H1 (cell line): Measurements from ENCODE around the gene EBF3. TPM values are rescaled to one million over a fixed set of nuclear protein-coding genes. Genes with fewer than 3 reads are reported as not detected.

Experiments
- CTCF ChIA-PET: fragments of 300-600 bp; sonication (Branson Sonifier 250); formaldehyde crosslinking; loops from one replicate; lab custom pipeline; 2021; ENCODE audit not compliant: partially characterized antibody; lab: Charles Lee
- POLR2A ChIA-PET: fragments of 300-600 bp; sonication (Branson Sonifier 250); formaldehyde crosslinking; loops from one replicate; lab custom pipeline; 2021; ENCODE audit warnings: inconsistent platforms; ENCODE audit not compliant: partially characterized antibody; lab: Charles Lee
- DNase-seq, 2 experiments: peaks; one replicate each; pipeline versions ENCODE4 v3.0.0 to v3.0.0-alpha.2; 2010 to 2022; ENCODE audit warnings: low spot score in 2 of 2, low read depth in 1 of 2, mixed read lengths in 1 of 2
- FAIRE-seq: peaks from 2 replicates; lab custom pipeline; 2011; peaks lifted over from hg19 to GRCh38; lab: Jason Lieb, UNC
- H2AFZ ChIP-seq: 2 replicates; pipeline ENCODE4 v1.8.1; 2012; ENCODE audit warnings: low read length, inconsistent platforms
- H2AK5ac ChIP-seq: 2 replicates; pipeline ENCODE4 v1.6.1; 2013; ENCODE audit warnings: low read depth, low read length
- H2BK120ac ChIP-seq: replicated peaks from 2 replicates; pipeline ENCODE3; 2013; ENCODE audit warnings: low read depth, low read length, inconsistent platforms
- H2BK12ac ChIP-seq: 2 replicates; pipeline ENCODE4 v1.6.1; 2013; ENCODE audit warnings: low read depth, low read length
- H2BK15ac ChIP-seq: 2 replicates; pipeline ENCODE4 v1.6.1; 2013; ENCODE audit warnings: low read length
- H2BK20ac ChIP-seq: 2 replicates; pipeline ENCODE4 v1.6.1; 2013; ENCODE audit warnings: low read length
- H2BK5ac ChIP-seq: 2 replicates; pipeline ENCODE4 v1.6.1; 2013; ENCODE audit warnings: low read depth, low read length
- H3K14ac ChIP-seq: 2 replicates; pipeline ENCODE4 v1.6.1; 2013; ENCODE audit warnings: inconsistent platforms; ENCODE audit not compliant: insufficient read length
- H3K18ac ChIP-seq: 2 replicates; pipeline ENCODE4 v1.6.1; 2013; ENCODE audit warnings: low read length; ENCODE audit errors: extremely low read depth
- H3K23ac ChIP-seq: 2 replicates; pipeline ENCODE4 v1.6.1; 2013; ENCODE audit warnings: inconsistent platforms; ENCODE audit not compliant: insufficient read length
- H3K23me2 ChIP-seq: 2 replicates; pipeline ENCODE4 v1.6.1; 2013; ENCODE audit warnings: low read depth, low read length
- H3K27ac ChIP-seq: 2 replicates; pipeline ENCODE4 v1.6.1; 2011; ENCODE audit warnings: low read depth, low read length, inconsistent platforms
- H3K27me3 ChIP-seq, 4 experiments: replicated peaks in 1 of 4; 1 replicate in 1 of 4; 2 replicates in 3 of 4; pipeline versions ENCODE4 v1.6.1 to v1.8.1; 2011 to 2013; ENCODE audit warnings: low read length in 3 of 4, mild to moderate bottlenecking in 3 of 4, inconsistent platforms in 2 of 4, mixed read lengths in 2 of 4, moderate library complexity in 1 of 4; ENCODE audit not compliant: control insufficient read depth in 3 of 4, insufficient read depth in 3 of 4; ENCODE audit errors: extremely low read depth in 1 of 4
- H3K36me3 ChIP-seq, 4 experiments: 2 replicates each; pipeline versions ENCODE4 v1.6.1 to v1.8.1; 2011 to 2013; ENCODE audit warnings: mild to moderate bottlenecking in 4 of 4, low read length in 3 of 4, moderate library complexity in 2 of 4, control low read depth in 1 of 4, inconsistent platforms in 1 of 4; ENCODE audit not compliant: insufficient read depth in 4 of 4, control insufficient read depth in 2 of 4
- H3K4ac ChIP-seq: replicated peaks from 2 replicates; pipeline ENCODE3; 2013; ENCODE audit warnings: low read length, low read depth, mixed read lengths, inconsistent platforms; ENCODE audit not compliant: insufficient read length
- H3K4me1 ChIP-seq, 4 experiments: replicated peaks in 1 of 4; 1 replicate in 1 of 4; 2 replicates in 3 of 4; pipeline versions ENCODE4 v1.6.1 to v1.8.1; 2011 to 2013; ENCODE audit warnings: low read length in 3 of 4, inconsistent platforms in 2 of 4, mixed read lengths in 1 of 4; ENCODE audit not compliant: insufficient read depth in 4 of 4, control insufficient read depth in 3 of 4
- H3K4me2 ChIP-seq, 2 experiments: 2 replicates each; pipeline versions ENCODE4 v1.6.1 to v1.8.1; 2011 to 2013; ENCODE audit warnings: low read depth in 2 of 2, low read length in 2 of 2, control low read depth in 1 of 2, inconsistent platforms in 1 of 2, mild to moderate bottlenecking in 1 of 2; ENCODE audit not compliant: insufficient read depth in 1 of 2
- H3K4me3 ChIP-seq, 4 experiments: fragments of 200-600, 300-600 bp in 1 of 4; sonication (generic), shearing (Covaris generic), sonication (Bioruptor Twin) in 1 of 4; 2 replicates each; pipeline versions ENCODE4 v1.5.1 to v1.8.1; 2011 to 2016; ENCODE audit warnings: low read length in 4 of 4, low read depth in 3 of 4, control low read depth in 2 of 4, inconsistent platforms in 2 of 4, mild to moderate bottlenecking in 2 of 4, mixed read lengths in 1 of 4, moderate library complexity in 1 of 4; ENCODE audit not compliant: insufficient read depth in 2 of 4; ENCODE audit errors: extremely low read depth in 1 of 4
- H3K56ac ChIP-seq: replicated peaks from 2 replicates; pipeline ENCODE3; 2013; ENCODE audit warnings: low read depth, mild to moderate bottlenecking, mixed read lengths, low read length, inconsistent platforms; ENCODE audit not compliant: insufficient read length
- H3K79me1 ChIP-seq: 2 replicates; pipeline ENCODE4 v1.6.1; 2013; ENCODE audit warnings: low read depth, low read length, control low read depth
- H3K79me2 ChIP-seq, 2 experiments: 2 replicates each; pipeline versions ENCODE4 v1.6.1 to v1.8.1; 2012 to 2013; ENCODE audit warnings: low read length in 2 of 2, mild to moderate bottlenecking in 2 of 2, inconsistent platforms in 1 of 2; ENCODE audit not compliant: insufficient read depth in 2 of 2, control insufficient read depth in 1 of 2
- H3K9ac ChIP-seq, 4 experiments: replicated peaks in 1 of 4; 1 replicate in 1 of 4; 2 replicates in 3 of 4; pipeline versions ENCODE4 v1.6.1 to v1.8.1; 2011 to 2013; ENCODE audit warnings: low read depth in 3 of 4, low read length in 3 of 4, control low read depth in 2 of 4, mild to moderate bottlenecking in 2 of 4, moderate library complexity in 2 of 4, inconsistent platforms in 1 of 4; ENCODE audit errors: extremely low read depth in 1 of 4
- H3K9me3 ChIP-seq, 2 experiments: 2 replicates each; pipeline versions ENCODE4 v1.6.1 to v1.8.1; 2012 to 2013; ENCODE audit warnings: mild to moderate bottlenecking in 2 of 2, moderate library complexity in 2 of 2, control low read depth in 1 of 2, inconsistent platforms in 1 of 2, low read depth in 1 of 2, low read length in 1 of 2, mixed read lengths in 1 of 2; ENCODE audit not compliant: insufficient read depth in 2 of 2
- H4K20me1 ChIP-seq, 2 experiments: replicated peaks in 1 of 2; 2 replicates each; pipeline versions ENCODE3 to v1.8.1; 2011 to 2013; ENCODE audit warnings: inconsistent platforms in 2 of 2, low read length in 2 of 2, mild to moderate bottlenecking in 1 of 2; ENCODE audit not compliant: insufficient read depth in 2 of 2, control insufficient read depth in 1 of 2
- H4K5ac ChIP-seq: 2 replicates; pipeline ENCODE4 v1.6.1; 2013; ENCODE audit warnings: low read length, low read depth, mixed read lengths, inconsistent platforms; ENCODE audit not compliant: insufficient read length
- H4K8ac ChIP-seq: 2 replicates; pipeline ENCODE4 v1.8.0; 2013; ENCODE audit warnings: mild to moderate bottlenecking, moderate library complexity, low read length, inconsistent platforms; ENCODE audit not compliant: insufficient read depth; ENCODE audit errors: extremely low read depth
- H4K91ac ChIP-seq: replicated peaks from 2 replicates; pipeline ENCODE3; 2013; ENCODE audit warnings: low read length, mixed read lengths, inconsistent platforms; ENCODE audit not compliant: insufficient read length
- BRCA1 ChIP-seq: IDR thresholded peaks from 2 replicates; pipeline ENCODE4 v1.6.1; 2012; ENCODE audit warnings: low read depth, low read length, improper control_type of control experiment
- CTCF ChIP-seq, 3 experiments: IDR thresholded peaks; 1 replicate in 2 of 3; 2 replicates in 1 of 3; pipeline versions ENCODE4 v1.5.1 to v1.6.1; 2011; ENCODE audit warnings: low read length in 3 of 3, mild to moderate bottlenecking in 3 of 3, inconsistent platforms in 2 of 3, low read depth in 1 of 3, moderate library complexity in 1 of 3; ENCODE audit not compliant: insufficient read depth in 1 of 3; ENCODE audit errors: control extremely low read depth in 1 of 3
- EZH2 ChIP-seq: fragments of 200-600 bp; sonication (generic); IDR thresholded peaks from 2 replicates; pipeline ENCODE4 v1.7.1; 2012; ENCODE audit warnings: low read depth, mild to moderate bottlenecking, moderate library complexity, low read length, inconsistent platforms; ENCODE audit not compliant: severe bottlenecking
- POU5F1 ChIP-seq: IDR thresholded peaks from 2 replicates; pipeline ENCODE4 v1.6.1; 2011; ENCODE audit warnings: low read depth, mild to moderate bottlenecking, low read length, moderate library complexity
- RBBP5 ChIP-seq: IDR thresholded peaks from 2 replicates; pipeline ENCODE4 v1.7.1; 2012; ENCODE audit warnings: low read depth, mild to moderate bottlenecking, inconsistent platforms, low read length, moderate library complexity, borderline replicate concordance
- SP1 ChIP-seq: IDR thresholded peaks from 2 replicates; pipeline ENCODE4 v1.6.1; 2011; ENCODE audit warnings: low read depth, low read length
- WGBS, 2 experiments: shearing (Covaris generic) in 1 of 2; methylation state at CpG; one replicate each; pipeline versions ENCODE4 v1.1.6 to v1.1.7; 2013 to 2015; ENCODE audit warnings: low lambda C conversion rate in 2 of 2, mixed read lengths in 2 of 2, inconsistent platforms in 1 of 2, low coverage in 1 of 2, missing lambda C conversion rate in 1 of 2; ENCODE audit not compliant: insufficient replicate concordance in 2 of 2, insufficient coverage in 1 of 2, insufficient read length in 1 of 2; ENCODE audit errors: extremely low coverage in 1 of 2, missing lambda C conversion rate in 1 of 2; 5-methylcytosine and 5-hydroxymethylcytosine counted together
- polyA plus RNA-seq, 7 experiments: library from polyadenylated mRNA; depleted of rRNA in 3 of 7; stranded (reverse) in 5 of 7; unstranded in 2 of 7; fragments of >200 nt in 5 of 7; fragments of 200-250 nt in 2 of 7; gene quantifications; 1 replicate in 5 of 7; 2 replicates in 1 of 7; 4 replicates in 1 of 7; pipeline versions ENCODE4 v1.2.1 to v1.2.3, GENCODE V29; 2011 to 2013; ENCODE audit warnings: missing spikeins in 2 of 7, mixed read lengths in 2 of 7
- total RNA-seq: library from RNA; stranded (reverse); fragmentation: NEBNext Ultra II Directional; extraction: Animal tissue kit (Norgen Biotek cat#: 25700); gene quantifications from 2 replicates; pipeline ENCODE4 v1.2.1, GENCODE V29; 2021

Gene EBF3
- total and polyA plus RNA-seq, 2 of the 8 experiments (the other 6 are each of a cell fraction or from before 2014, with no cell fraction given) = 0.08 to 0.26 TPM

GRCh38 chr10:129932182-129932581 lies 31.9 kb downstream of the EBF3 start:
- Histone ChIP-seq H2BK5ac (no peak overlapping the region), H3K27ac (no peak overlapping the region), H2AK5ac (no peak overlapping the region), H3K4me1 (peaks cover 0 to 4% (median 0%) of the 10 kb centered on the region in 4 experiments; a peak in 1 of 7 replicates), H2BK20ac (no peak overlapping the region), H3K4me2 (no peak overlapping the region), H4K5ac (no peak overlapping the region), H4K8ac (no peak overlapping the region), H4K91ac (no peak overlapping the region), H2BK120ac (no peak overlapping the region), H3K14ac (no peak overlapping the region), H3K56ac (no peak overlapping the region), H3K9me3 (no peaks in the 10 kb centered on the region), H3K23me2 (no peaks in the 10 kb centered on the region), H3K4me3 (no peak overlapping the region), H3K23ac (no peak overlapping the region), H3K79me1 (no peaks in the 10 kb centered on the region), H3K4ac (no peak overlapping the region), H3K79me2 (no peaks in the 10 kb centered on the region), H4K20me1 (no peaks in the 10 kb centered on the region), H3K9ac (no peak overlapping the region), H3K27me3 (no peaks in the 10 kb centered on the region), H2BK12ac (no peak overlapping the region), H3K18ac (no peak overlapping the region), H2BK15ac (no peak overlapping the region), H2AFZ (no peak overlapping the region), H3K36me3 (no peaks in the 10 kb centered on the region)
- TF ChIP-seq POU5F1 (no peak), SP1 (no peak), BRCA1 (no peak), EZH2 (no peak), CTCF (IDR thresholded peaks at IDR 0.05; ENCODE audit: control extremely low read depth in 1 of 3, insufficient read depth in 1 of 3, low read depth in 1 of 3, low read length in 3 of 3) (no peak), RBBP5 (no peak)
- ChIA-PET POLR2A (no interaction called here), CTCF (interaction anchor here (0.6 to 2.9 kb wide), 6 partner anchors 9 to 515 kb away, joined by 3 to 11 read pairs (median 3); no protein-coding TSS in a partner anchor)
- FAIRE-seq (no peak), DNase-seq (no peak)
- WGBS, 2 experiments = 94% methylated on average over 6 of the region's 6 CpGs; no CpG with 5 or more reads in 1 of the 2 experiments
